ENCODE results near the gene TMPRSS13.

- TF ChIP-seq ZNF843 (tag by site-specific recombination; IDR thresholded peaks at IDR 0.05), result no peak
- no peak for TF ChIP-seq HOXA7 (CRISPR knock-in tag; IDR thresholded peaks at IDR 0.05; ENCODE audit: borderline replicate concordance)
- TF ChIP-seq PATZ1 (tag by site-specific recombination; IDR thresholded peaks at IDR 0.05), result no peak
- TF ChIP-seq ZNF426 (tag by site-specific recombination; IDR thresholded peaks at IDR 0.05), result no peak
- TF ChIP-seq ZNF146 (tag by site-specific recombination; IDR thresholded peaks at IDR 0.05), result no peak
- TF ChIP-seq ZNF776 (tag by site-specific recombination; IDR thresholded peaks at IDR 0.05; ENCODE audit: borderline replicate concordance), result no peak
- TF ChIP-seq CTCF (tag by site-specific recombination; IDR thresholded peaks at IDR 0.05), result no peak
- TF ChIP-seq ZNF10 (tag by site-specific recombination; IDR thresholded peaks at IDR 0.05), result no peak
Observed at GRCh38 chr11:117881217-117881616, 48.0 kb downstream of the TMPRSS13 start.

Measured in HEK293 (cell line).